Heart left ventricle (tissue), 16 donors: ENCODE measurements around the gene HIGD1C. TPM values are rescaled to one million over a fixed set of nuclear protein-coding genes. Genes with fewer than 3 reads are reported as not detected.

Experiments used
- ATAC-seq, 4 donors: fragments of 200-7000 bp; cut with Tn5 transposase; one replicate each; pipeline ENCODE4 v1.9.1; 2020 to 2022; ENCODE audit warnings: moderate library complexity in 4 of 4, mild to moderate bottlenecking in 3 of 4, moderate number of reproducible peaks in 1 of 4
- DNase-seq, 5 donors: peaks; one replicate each; pipeline ENCODE4 v3.0.0-alpha.2; 2020
- H3K27ac ChIP-seq, 12 donors: fragments of 200-600 bp; sonication (generic) in 4 of 12; one replicate each; pipeline versions ENCODE4 v1.5.0 to v1.8.0; 2016 to 2022; ENCODE audit warnings: mild to moderate bottlenecking in 2 of 12
- H3K27me3 ChIP-seq, 9 donors: fragments of 200-600 bp; sonication (generic) in 2 of 9; one replicate each; pipeline versions ENCODE4 v1.5.1 to v1.8.0; 2016 to 2022; ENCODE audit warnings: mild to moderate bottlenecking in 3 of 9
- H3K36me3 ChIP-seq, 9 donors: fragments of 200-600 bp; sonication (generic) in 2 of 9; one replicate each; pipeline versions ENCODE4 v1.5.0 to v1.8.0; 2018 to 2022; ENCODE audit warnings: mild to moderate bottlenecking in 2 of 9
- H3K4me1 ChIP-seq, 12 donors: fragments of 200-600 bp; sonication (generic) in 4 of 12; one replicate each; pipeline versions ENCODE4 v1.5.0 to v1.8.0; 2016 to 2022; ENCODE audit warnings: mild to moderate bottlenecking in 3 of 12
- H3K4me3 ChIP-seq, 12 donors: fragments of 200-600 bp; sonication (generic) in 4 of 12; one replicate each; pipeline versions ENCODE4 v1.5.0 to v1.8.0; 2017 to 2022; ENCODE audit warnings: mild to moderate bottlenecking in 9 of 12, moderate library complexity in 4 of 12
- H3K9me3 ChIP-seq, 12 donors: fragments of 200-600 bp; sonication (generic) in 4 of 12; one replicate each; pipeline versions ENCODE4 v1.5.0 to v1.8.0; 2016 to 2022; ENCODE audit warnings: mild to moderate bottlenecking in 1 of 12
- CTCF ChIP-seq, 12 donors: fragments of 200-600 bp; sonication (generic) in 4 of 12; IDR thresholded peaks; one replicate each; pipeline versions ENCODE4 v1.5.0 to v1.8.0; 2018 to 2022; ENCODE audit warnings: antibody characterized with exemption in 12 of 12, mild to moderate bottlenecking in 5 of 12
- POLR2A ChIP-seq, 2 donors: fragments of 450-650 bp; IDR thresholded peaks; one replicate each; pipeline ENCODE4 v1.6.1; 2017; ENCODE audit warnings: antibody characterized with exemption in 2 of 2, mild to moderate bottlenecking in 2 of 2, moderate library complexity in 2 of 2
- WGBS, 4 donors: extraction: QIAGEN DNeasy Blood & Tissue Kit in 2 of 4; methylation state at CpG; one replicate each; pipeline versions ENCODE4 v1.1.5 to v1.1.7; 2013 to 2018; 5-methylcytosine and 5-hydroxymethylcytosine counted together
- intact Hi-C, 10 donors: fragments of 100-400 bp; cut with DNase I; formaldehyde crosslinking; loops; one replicate each; pipeline versions ENCODE4 v1.11.1 to v1.14.2; 2022
- polyA plus RNA-seq, 2 donors: library from polyadenylated mRNA; stranded (reverse); fragments of 200-250 nt; gene quantifications; one replicate each; pipeline ENCODE4 v1.2.3, GENCODE V29; 2013
- total RNA-seq, 9 donors: library from RNA; depleted of rRNA in 2 of 9; stranded (reverse); fragments of >200 nt in 2 of 9; fragmentation: NEBNext Ultra II Directional in 3 of 9; extraction: Animal tissue kit (Norgen Biotek cat#: 25700) in 3 of 9; gene quantifications; one replicate each; pipeline versions ENCODE4 v1.1.0 to v1.2.4, GENCODE V29; 2016 to 2023
- donor health status: ischemic (EF 13 %, LVEDD 7.1; RV severe dilation, severe dysfunction).
- donor health status: healthy with polysubstance abuse.
- donor health status: DM: no; HTN: yes; CAD: no.
- donor health status: DM: no; HTN: no; CAD: no.
- donor health status: ischemic (EF 25% LVEDD 6.9; RV normal size, moderate dysfunction).
- donor health status: ischemic (EF 25% LVEDD 5.7; RV mildly dilated, moderate dysfunction).
- donor health status: healthy.
- donor health status: DM: yes; HTN: yes; CAD: no.
- donor health status: ischemic (EF 35%, LVEDD 5.7; RV mildly dilated, moderate dysfunction).
- donor health status: nonischemic (EF 11% LVEDD 7.7; RV severe dilation, severe dysfunction).
- donor health status: DM: yes; HTN: yes; CAD: no.
- donor health status: PGD.
- donor health status: ischemic (EF 29% LVEDD 5.4; RV normal size, mild dysfunction).
- donor health status: nonischemic (EF 23%, LVEDD 6.1; RV moderate dilation, normal function).

Gene HIGD1C
- total and polyA plus RNA-seq, 11 donors = not detected

- WGBS, 4 donors = 89 to 93% (median 92%) methylated on average over 1 of the region's 1 CpG
- TF ChIP-seq CTCF (IDR thresholded peaks at IDR 0.05) (no peak), POLR2A (IDR thresholded peaks at IDR 0.05) (no peak)
- Histone ChIP-seq H3K9me3 (no peaks in the 10 kb centered on the region), H3K4me3 (no peak overlapping the region), H3K4me1 (no peaks in the 10 kb centered on the region), H3K27ac (no peak overlapping the region), H3K27me3 (no peaks in the 10 kb centered on the region), H3K36me3 (peaks cover 0 to 3% (median 0%) of the 10 kb centered on the region in 9 donors)
- intact Hi-C loops = loop anchor here in 1 of 10 donors (10.0 kb wide), 1 partner anchor 110 kb away; the partner anchor contains the start of gene TMPRSS12
- no peak for DNase-seq
- ATAC-seq = no peak
Observed at GRCh38 chr12:50955288-50955687, 2.9 kb downstream of the HIGD1C start.

GRCh38 chr12:50955697-50956096, 3.4 kb downstream of the HIGD1C start:
- no peak for TF ChIP-seq POLR2A (IDR thresholded peaks at IDR 0.05)
- TF ChIP-seq CTCF (IDR thresholded peaks at IDR 0.05) = no peak
- Histone ChIP-seq H3K27ac (no peak overlapping the region), H3K9me3 (no peaks in the 10 kb centered on the region), H3K4me1 (no peaks in the 10 kb centered on the region), H3K4me3 (no peak overlapping the region), H3K27me3 (no peaks in the 10 kb centered on the region), H3K36me3 (peaks cover 0 to 3% (median 0%) of the 10 kb centered on the region in 9 donors)
- intact Hi-C loops = loop anchor here in 1 of 10 donors (10.0 kb wide), 1 partner anchor 111 kb away; the partner anchor contains the start of gene TMPRSS12
- DNase-seq = no peak
- ATAC-seq = no peak
- 64 to 90% (median 86%) methylated on average over 2 of the region's 2 CpGs for WGBS, 4 donors

- intact Hi-C loops = no loop called here
- H3K4me3 ChIP-seq = no peak overlapping the region
- no peak overlapping the region for H3K27ac ChIP-seq
- ATAC-seq (no peak), DNase-seq (no peak)
- H3K27me3 ChIP-seq = no peaks in the 10 kb centered on the region
- H3K4me1 ChIP-seq = no peaks in the 10 kb centered on the region
- no peak for TF ChIP-seq POLR2A (IDR thresholded peaks at IDR 0.05)
- no peak for TF ChIP-seq CTCF (IDR thresholded peaks at IDR 0.05)
- H3K9me3 ChIP-seq = no peaks in the 10 kb centered on the region
- no peaks in the 10 kb centered on the region for H3K36me3 ChIP-seq
Observed at GRCh38 chr12:50960130-50960529, 7.8 kb downstream of the HIGD1C start.

GRCh38 chr12:50961708-50962107, 9.4 kb downstream of the HIGD1C start:
- Histone ChIP-seq H3K36me3 (no peaks in the 10 kb centered on the region), H3K27ac (no peak overlapping the region), H3K9me3 (no peaks in the 10 kb centered on the region), H3K4me3 (no peak overlapping the region), H3K27me3 (no peaks in the 10 kb centered on the region), H3K4me1 (no peaks in the 10 kb centered on the region)
- intact Hi-C loops = no loop called here
- TF ChIP-seq CTCF (IDR thresholded peaks at IDR 0.05) (no peak), POLR2A (IDR thresholded peaks at IDR 0.05) (no peak)
- DNase-seq (no peak), ATAC-seq (no peak)
- WGBS, 4 donors = 94 to 98% (median 96%) methylated on average over 4 of the region's 4 CpGs
